CD14-positive monocyte (primary cell): ENCODE data around the gene PSEN2. TPM values are rescaled to one million over a fixed set of nuclear protein-coding genes. Genes with fewer than 3 reads are reported as not detected.

Experiments used
- DNase-seq, 3 donors: peaks; one replicate each; pipeline ENCODE4 v3.0.0-alpha.2; 2011 to 2022
- H2AFZ ChIP-seq: 2 replicates; pipeline ENCODE4 v1.6.0; 2012; ENCODE audit warnings: mild to moderate bottlenecking, low read depth, low read length, inconsistent platforms; ENCODE audit not compliant: insufficient read depth, poor library complexity, severe bottlenecking
- H3K27ac ChIP-seq, 2 donors: 1 replicate in 1 of 2; 2 replicates in 1 of 2; pipeline ENCODE4 v1.5.1; 2012 to 2013; ENCODE audit warnings: low read length in 2 of 2, control low read depth in 1 of 2, inconsistent platforms in 1 of 2, low read depth in 1 of 2, mild to moderate bottlenecking in 1 of 2
- H3K27me3 ChIP-seq, 2 donors: one replicate each; pipeline versions ENCODE4 v1.6.0 to v1.6.1; 2011 to 2013; ENCODE audit warnings: low read length in 2 of 2; ENCODE audit not compliant: control insufficient read depth in 2 of 2, insufficient read depth in 2 of 2
- H3K36me3 ChIP-seq, 2 donors: replicated peaks in 1 of 2; 1 replicate in 1 of 2; 2 replicates in 1 of 2; pipeline versions ENCODE4 v1.5.1 to v1.6.1; 2012 to 2013; ENCODE audit warnings: low read length in 2 of 2, control low read depth in 1 of 2, inconsistent platforms in 1 of 2, mild to moderate bottlenecking in 1 of 2; ENCODE audit not compliant: insufficient read depth in 2 of 2, control insufficient read depth in 1 of 2
- H3K4me1 ChIP-seq, 2 donors: 1 replicate in 1 of 2; 2 replicates in 1 of 2; pipeline versions ENCODE4 v1.5.1 to v1.6.1; 2012 to 2013; ENCODE audit warnings: low read length in 2 of 2, control low read depth in 1 of 2, inconsistent platforms in 1 of 2, mild to moderate bottlenecking in 1 of 2, moderate library complexity in 1 of 2; ENCODE audit not compliant: insufficient read depth in 2 of 2, control insufficient read depth in 1 of 2
- H3K4me2 ChIP-seq: replicated peaks from 2 replicates; pipeline ENCODE3; 2012; ENCODE audit warnings: low read length, moderate library complexity, mild to moderate bottlenecking; ENCODE audit not compliant: poor library complexity, severe bottlenecking; ENCODE audit errors: extremely low read depth
- H3K4me3 ChIP-seq, 3 experiments: fragments of 200-600 bp in 1 of 3; sonication (generic) in 1 of 3; replicated peaks in 1 of 3; 1 replicate in 2 of 3; 2 replicates in 1 of 3; pipeline ENCODE4 v1.5.1; 2011 to 2013; ENCODE audit warnings: low read length in 3 of 3, mild to moderate bottlenecking in 3 of 3, control low read depth in 2 of 3, low read depth in 2 of 3, inconsistent platforms in 1 of 3, moderate library complexity in 1 of 3
- H3K79me2 ChIP-seq: 2 replicates; pipeline ENCODE4 v1.6.0; 2012; ENCODE audit warnings: mild to moderate bottlenecking, control low read depth, inconsistent platforms, low read length, moderate library complexity; ENCODE audit not compliant: insufficient read depth
- H3K9ac ChIP-seq: 2 replicates; pipeline ENCODE4 v1.6.0; 2017; ENCODE audit warnings: low read length, mild to moderate bottlenecking; ENCODE audit not compliant: insufficient read depth, poor library complexity, severe bottlenecking
- H3K9me3 ChIP-seq, 2 donors: replicated peaks in 1 of 2; 1 replicate in 1 of 2; 2 replicates in 1 of 2; pipeline versions ENCODE4 v1.5.1 to v1.6.1; 2012 to 2013; ENCODE audit warnings: low read length in 2 of 2, control low read depth in 1 of 2; ENCODE audit not compliant: control insufficient read depth in 1 of 2, insufficient read depth in 1 of 2
- H4K20me1 ChIP-seq: 2 replicates; pipeline ENCODE4 v1.6.0; 2012; ENCODE audit warnings: mild to moderate bottlenecking, low read length, control low read depth, moderate library complexity; ENCODE audit not compliant: insufficient read depth
- H3K27ac Mint-ChIP-seq, 7 donors: one replicate each; pipeline ENCODE4 v1.8.0; 2020; ENCODE audit warnings: mild to moderate bottlenecking in 7 of 7, mixed read lengths in 7 of 7, moderate library complexity in 6 of 7, inconsistent platforms in 2 of 7
- H3K27me3 Mint-ChIP-seq, 3 donors: one replicate each; pipeline ENCODE4 v1.8.0; 2021 to 2022; ENCODE audit warnings: low read depth in 3 of 3, mild to moderate bottlenecking in 3 of 3, mixed read lengths in 3 of 3, moderate library complexity in 3 of 3, inconsistent platforms in 1 of 3
- H3K36me3 Mint-ChIP-seq, 2 donors: one replicate each; pipeline ENCODE4 v1.8.0; 2020; ENCODE audit warnings: mixed read lengths in 2 of 2, inconsistent platforms in 1 of 2, mild to moderate bottlenecking in 1 of 2
- H3K4me1 Mint-ChIP-seq: one replicate; pipeline ENCODE4 v1.8.0; 2020; ENCODE audit warnings: mild to moderate bottlenecking, mixed read lengths
- H3K4me3 Mint-ChIP-seq, 2 donors: one replicate each; pipeline ENCODE4 v1.8.0; 2020; ENCODE audit warnings: mild to moderate bottlenecking in 2 of 2, mixed read lengths in 2 of 2, moderate library complexity in 1 of 2
- H3K9me3 Mint-ChIP-seq, 7 donors: one replicate each; pipeline ENCODE4 v1.8.0; 2020 to 2022; ENCODE audit warnings: mixed read lengths in 7 of 7, mild to moderate bottlenecking in 6 of 7, moderate library complexity in 6 of 7, inconsistent platforms in 2 of 7
- CTCF ChIP-seq: fragments of 200-600 bp; IDR thresholded peaks from one replicate; pipeline ENCODE4 v1.8.0; 2022; ENCODE audit warnings: antibody characterized with exemption, mild to moderate bottlenecking
- WGBS: methylation state at CpG from one replicate; pipeline ENCODE4 v1.1.5; 2013; ENCODE audit warnings: missing lambda C conversion rate; ENCODE audit not compliant: insufficient coverage; 5-methylcytosine and 5-hydroxymethylcytosine counted together
- intact Hi-C, 2 donors: fragments of 100-400 bp; cut with micrococcal nuclease; formaldehyde crosslinking; loops; one replicate each; pipeline versions ENCODE4 v1.15.0 to v1.15.1; 2023
- polyA plus RNA-seq, 3 donors: library from polyadenylated mRNA; depleted of rRNA in 1 of 3; unstranded in 2 of 3; stranded (reverse) in 1 of 3; fragments of 300-500 nt in 2 of 3; fragments of >200 nt in 1 of 3; fragmentation: Illumina TruSeq in 2 of 3; gene quantifications; 1 replicate in 2 of 3; 2 replicates in 1 of 3; pipeline ENCODE4 v1.2.3, GENCODE V29; 2012 to 2021

PSEN2 gene
- polyA plus RNA-seq, 3 donors: 8.9 to 11.8 (median 11.4) TPM

GRCh38 chr1:226919587-226919986 lies 49.2 kb downstream of the PSEN2 start:
- Histone ChIP-seq H3K9ac (no peak overlapping the region), H3K4me1 (no peaks in the 10 kb centered on the region), H3K79me2 (no peaks in the 10 kb centered on the region), H3K27me3 (no peaks in the 10 kb centered on the region), H3K27ac (no peak overlapping the region), H3K36me3 (no peaks in the 10 kb centered on the region), H3K4me2 (no peak overlapping the region), H2AFZ (no peak overlapping the region), H4K20me1 (no peaks in the 10 kb centered on the region), H3K9me3 (peaks cover 0 to 3% of the 10 kb centered on the region in 2 donors), H3K4me3 (no peak overlapping the region)
- Mint-ChIP-seq H3K27ac (no peak overlapping the region), H3K9me3 (peaks cover 2 to 10% (median 7%) of the 10 kb centered on the region in 7 donors), H3K4me3 (no peak overlapping the region), H3K4me1 (no peaks in the 10 kb centered on the region), H3K36me3 (no peaks in the 10 kb centered on the region), H3K27me3 (no peaks in the 10 kb centered on the region)
- DNase-seq: no peak
- WGBS: no CpG with 5 or more reads among the region's 5 CpGs
- intact Hi-C loops: no loop called here
- TF ChIP-seq CTCF: no peak

- Histone ChIP-seq H3K4me3 (no peak overlapping the region), H3K79me2 (no peaks in the 10 kb centered on the region), H2AFZ (no peak overlapping the region), H3K9ac (no peak overlapping the region), H3K27ac (no peak overlapping the region), H4K20me1 (no peaks in the 10 kb centered on the region), H3K36me3 (no peaks in the 10 kb centered on the region), H3K27me3 (no peaks in the 10 kb centered on the region), H3K9me3 (peaks cover 0 to 3% of the 10 kb centered on the region in 2 donors), H3K4me1 (no peaks in the 10 kb centered on the region), H3K4me2 (no peak overlapping the region)
- H3K36me3 Mint-ChIP-seq: no peaks in the 10 kb centered on the region
- H3K27me3 Mint-ChIP-seq: no peaks in the 10 kb centered on the region
- no peak for DNase-seq
- intact Hi-C loops: no loop called here
- TF ChIP-seq CTCF: no peak
- H3K9me3 Mint-ChIP-seq: peaks cover 2 to 10% (median 8%) of the 10 kb centered on the region in 7 donors
- no CpG with 5 or more reads among the region's 1 CpG for WGBS
- no peaks in the 10 kb centered on the region for H3K4me1 Mint-ChIP-seq
- H3K4me3 Mint-ChIP-seq: no peak overlapping the region
- no peak overlapping the region for H3K27ac Mint-ChIP-seq
These were observed 49.6 kb downstream of the PSEN2 start for GRCh38 chr1:226919995-226920394.
